Stimulated activated effector memory CD8-positive, alpha-beta T cell treated with anti-CD3 and anti-CD28 coated beads, Interleukin-12 subunit alpha, Interleukin-12 subunit beta, amount 100 ng/mL, for 72 hours (primary cell): Measurements from ENCODE around the gene PRTN3.
"Not testable (repeated sequence)": the region's sequence is repeated elsewhere in the genome, so short reads cannot be mapped to it uniquely, and the experiment has no call there.

Source experiments
- ATAC-seq: fragments of 150-1000 bp; cut with Tn5 transposase; 2 replicates; pipeline ENCODE4 v1.10.0; 2021
- DNase-seq, 2 donors: peaks; one replicate each; pipeline ENCODE4 v3.0.0; 2021 to 2022; ENCODE audit warnings: low spot score in 2 of 2
- H3K27ac Mint-ChIP-seq: one replicate; pipeline ENCODE4 v1.8.0; 2022; ENCODE audit warnings: mild to moderate bottlenecking, mixed read lengths
- H3K36me3 Mint-ChIP-seq: one replicate; pipeline ENCODE4 v1.8.0; 2022; ENCODE audit warnings: mild to moderate bottlenecking, mixed read lengths
- H3K4me1 Mint-ChIP-seq: one replicate; pipeline ENCODE4 v1.8.0; 2022; ENCODE audit warnings: mixed read lengths
- H3K4me3 Mint-ChIP-seq: one replicate; pipeline ENCODE4 v1.8.0; 2022; ENCODE audit warnings: mild to moderate bottlenecking, mixed read lengths
- H3K9me3 Mint-ChIP-seq: one replicate; pipeline ENCODE4 v1.8.0; 2022; ENCODE audit warnings: mixed read lengths

Gene PRTN3

DNA sequence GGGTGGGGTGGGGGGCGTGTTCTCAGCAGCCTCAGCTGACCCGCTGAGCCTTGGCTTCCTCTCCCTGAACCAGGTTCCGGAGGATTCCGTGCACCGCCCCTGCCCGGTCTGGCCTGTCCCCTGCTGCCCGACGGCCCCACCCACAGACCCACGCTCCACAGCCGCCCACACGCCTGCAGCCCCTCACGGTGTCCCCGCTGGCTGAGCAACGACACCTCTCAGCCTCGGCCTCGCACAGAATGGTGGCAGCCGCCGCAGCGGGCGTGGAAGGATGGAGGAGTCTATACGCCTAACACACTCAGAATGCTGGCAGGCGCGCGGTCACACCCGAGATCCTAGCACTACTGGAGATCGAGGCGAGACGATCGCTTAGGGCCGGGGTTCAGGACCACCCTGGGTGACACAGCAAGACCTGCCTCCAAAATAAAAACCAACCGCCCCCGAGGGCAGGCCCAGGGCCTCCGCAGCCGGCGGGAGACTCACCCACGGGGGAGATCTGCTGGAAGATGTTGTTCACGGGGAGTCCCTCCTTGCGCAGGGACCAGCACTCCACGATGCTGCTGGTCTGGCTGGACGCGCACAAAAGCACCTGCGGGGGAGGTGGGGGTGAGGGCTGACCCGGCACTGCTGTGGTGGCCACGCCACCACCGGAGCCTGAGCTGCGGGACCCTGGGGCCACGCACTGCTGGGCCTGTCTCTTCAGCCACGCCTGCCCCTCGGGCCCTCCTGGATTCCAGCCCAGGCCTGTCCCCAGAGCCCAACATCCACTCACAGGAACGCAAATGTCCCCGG lies 43.8 kb downstream of the PRTN3 start:
- Mint-ChIP-seq H3K4me1 (no peaks in the 10 kb centered on the region), H3K4me3 (no peak overlapping the region), H3K27ac (no peak overlapping the region), H3K9me3 (no peaks in the 10 kb centered on the region), H3K36me3 (peaks cover 56% of the 10 kb centered on the region)
- ATAC-seq (no peak), DNase-seq (no peak)

DNA sequence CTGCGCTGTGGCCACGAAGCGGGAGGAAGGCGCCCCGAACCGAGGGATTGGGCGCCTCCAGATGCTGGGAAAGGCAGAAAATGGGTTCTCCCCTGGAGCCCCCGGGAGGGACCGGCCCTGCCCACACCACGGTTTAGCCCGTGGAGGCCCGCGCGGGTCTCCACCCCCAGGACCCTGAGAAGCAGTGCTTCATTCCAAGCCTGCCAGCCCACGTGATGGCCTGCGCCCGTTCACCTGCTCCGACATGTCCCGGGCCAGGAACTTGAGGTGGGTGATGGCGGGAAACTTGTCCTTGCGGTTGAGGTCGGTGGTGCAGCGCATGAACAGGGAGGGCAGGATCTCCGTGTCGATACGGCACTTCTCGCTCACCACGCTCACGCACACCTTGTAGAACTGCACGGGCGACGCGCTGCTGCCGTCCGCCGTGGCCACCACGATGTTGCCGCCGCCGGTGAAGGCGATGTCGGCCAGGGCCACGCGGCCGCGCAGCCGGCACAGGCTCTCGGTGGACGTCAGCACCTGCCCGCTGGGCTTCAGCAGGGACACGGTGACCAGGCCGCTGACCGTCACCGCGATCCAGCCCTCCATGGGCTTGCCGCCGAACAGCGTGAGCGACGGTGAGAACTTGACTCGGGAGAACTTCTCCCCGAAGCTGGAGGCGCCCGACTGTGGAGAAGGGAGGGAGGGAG lies 44.9 kb downstream of the PRTN3 start:
- Mint-ChIP-seq H3K9me3 (no peaks in the 10 kb centered on the region), H3K4me3 (no peak overlapping the region), H3K4me1 (no peaks in the 10 kb centered on the region), H3K27ac (no peak overlapping the region), H3K36me3 (peaks cover 61% of the 10 kb centered on the region)
- DNase-seq (no peak), ATAC-seq (no peak)

DNA sequence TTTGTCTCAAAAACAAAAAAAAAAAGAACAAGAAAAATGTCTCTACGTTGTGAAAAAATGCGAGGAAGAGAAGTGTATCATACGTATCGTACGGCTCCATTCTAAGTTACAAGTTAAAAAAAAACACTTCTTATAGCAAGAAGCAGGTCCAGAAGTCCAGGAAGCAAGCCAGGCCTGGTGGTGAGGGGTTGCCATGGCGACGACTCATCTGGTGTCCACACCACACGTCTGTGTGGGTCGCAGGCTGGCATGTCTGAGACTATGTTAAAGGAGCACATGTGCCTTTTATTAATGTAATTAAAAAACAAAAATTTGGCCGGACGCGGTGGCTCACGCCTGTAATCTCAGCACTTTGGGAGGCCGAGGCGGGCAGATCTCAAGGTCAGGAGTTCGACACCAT lies 46.3 kb downstream of the PRTN3 start:
- peaks cover 60% of the 10 kb centered on the region for H3K36me3 Mint-ChIP-seq
- peaks cover 9% of the 10 kb centered on the region for H3K4me1 Mint-ChIP-seq
- ATAC-seq (no peak), DNase-seq (no peak)
- no peak overlapping the region for H3K27ac Mint-ChIP-seq
- no peak overlapping the region for H3K4me3 Mint-ChIP-seq
- H3K9me3 Mint-ChIP-seq: no peaks in the 10 kb centered on the region

DNA sequence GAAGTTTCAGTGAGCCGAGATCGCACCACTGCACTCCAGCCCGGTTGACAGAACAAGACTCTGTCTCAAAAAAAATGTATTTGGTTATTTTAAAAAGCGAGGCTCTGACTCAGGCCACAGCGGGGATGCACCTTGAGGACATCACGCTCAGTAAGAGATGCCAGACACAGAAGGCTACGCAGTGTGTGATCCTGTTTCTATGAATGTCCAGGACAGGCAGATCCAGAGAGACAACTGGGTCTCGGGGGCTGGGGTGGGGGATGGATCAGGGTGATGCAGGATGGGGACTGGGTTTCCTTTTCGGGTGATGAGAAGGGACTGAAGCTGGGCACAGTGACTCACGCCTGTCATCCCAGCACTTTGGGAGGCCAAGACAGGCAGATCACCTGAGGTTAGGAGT lies 46.8 kb downstream of the PRTN3 start:
- peaks cover 13% of the 10 kb centered on the region for H3K4me1 Mint-ChIP-seq
- ATAC-seq: no peak
- H3K9me3 Mint-ChIP-seq: no peaks in the 10 kb centered on the region
- peaks cover 57% of the 10 kb centered on the region for H3K36me3 Mint-ChIP-seq
- DNase-seq: no peak
- no peak overlapping the region for H3K4me3 Mint-ChIP-seq
- H3K27ac Mint-ChIP-seq: no peak overlapping the region

DNA sequence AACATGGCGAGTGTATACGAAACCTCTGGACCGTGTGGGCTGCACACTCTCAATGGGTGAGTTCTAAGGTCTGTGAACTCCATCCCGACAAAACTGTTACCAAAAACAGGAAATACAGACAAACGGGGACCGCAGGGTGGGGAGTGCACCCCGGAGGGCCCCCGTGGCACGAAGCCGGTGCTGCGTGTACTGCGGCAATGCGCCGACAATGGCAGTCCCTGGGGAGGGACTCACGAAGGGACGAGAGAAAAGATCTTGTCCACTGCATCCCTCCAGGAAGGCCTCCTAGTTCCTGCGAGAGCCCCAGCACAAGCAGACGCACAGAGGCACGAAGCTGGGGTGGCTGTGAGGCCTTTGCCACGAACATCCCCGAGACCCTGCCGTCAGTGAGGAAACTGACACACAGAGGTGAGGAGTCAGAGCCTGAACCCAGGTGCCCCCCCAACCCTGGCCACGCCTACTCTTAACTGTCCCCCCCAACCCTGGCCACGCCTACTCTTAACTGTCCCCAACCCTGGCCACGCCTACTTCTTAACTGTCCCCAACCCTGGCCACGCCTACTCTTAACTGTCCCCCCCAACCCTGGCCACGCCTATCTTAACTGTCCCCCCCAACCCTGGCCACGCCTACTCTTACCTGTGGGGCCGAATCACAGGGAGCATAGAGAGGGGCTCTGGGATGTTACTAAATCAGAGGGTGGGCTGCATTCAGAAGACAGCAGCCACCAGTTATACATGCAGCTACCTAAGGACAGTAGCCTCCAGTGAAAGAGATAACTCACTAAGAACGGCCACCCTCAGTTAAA lies 48.0 kb downstream of the PRTN3 start:
- Mint-ChIP-seq H3K4me3 (no peak overlapping the region), H3K27ac (no peak overlapping the region), H3K9me3 (no peaks in the 10 kb centered on the region), H3K36me3 (peaks cover 61% of the 10 kb centered on the region), H3K4me1 (peaks cover 19% of the 10 kb centered on the region)
- ATAC-seq: no peak
- no peak for DNase-seq

DNA sequence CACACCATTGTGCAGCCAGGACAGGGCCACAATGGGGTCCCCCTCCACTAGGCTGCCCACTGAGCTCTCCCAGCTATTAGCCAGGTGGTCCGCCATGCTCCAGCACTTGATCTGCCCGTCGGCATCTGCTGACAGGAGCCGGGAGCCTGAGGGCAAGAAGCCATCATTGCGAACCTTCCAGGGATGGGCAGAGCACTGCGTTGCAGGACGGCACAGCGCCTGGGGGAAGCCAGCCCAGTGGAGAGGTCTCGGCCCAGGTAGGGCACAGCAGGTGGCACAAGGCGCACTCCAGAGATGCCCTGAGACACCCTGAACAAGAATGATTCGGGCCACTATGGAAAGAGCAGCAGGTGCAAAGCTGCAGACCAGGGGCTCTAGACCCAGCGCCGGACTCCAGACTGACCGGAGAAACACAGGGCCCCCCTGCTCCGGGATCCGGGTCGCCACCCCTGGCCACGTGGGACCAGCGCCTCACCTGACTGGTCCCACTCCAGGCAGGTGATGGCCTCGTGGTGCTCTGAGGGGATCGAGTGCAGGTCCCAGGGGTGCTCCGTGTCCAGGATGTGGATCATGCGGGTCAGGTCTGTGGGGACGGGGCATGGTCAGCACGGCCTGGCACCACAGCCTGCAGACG lies 49.0 kb downstream of the PRTN3 start:
- Mint-ChIP-seq H3K9me3 (no peaks in the 10 kb centered on the region), H3K4me1 (peaks cover 19% of the 10 kb centered on the region), H3K36me3 (peaks cover 68% of the 10 kb centered on the region), H3K27ac (no peak overlapping the region), H3K4me3 (no peak overlapping the region)
- ATAC-seq (no peak), DNase-seq (no peak)

DNA sequence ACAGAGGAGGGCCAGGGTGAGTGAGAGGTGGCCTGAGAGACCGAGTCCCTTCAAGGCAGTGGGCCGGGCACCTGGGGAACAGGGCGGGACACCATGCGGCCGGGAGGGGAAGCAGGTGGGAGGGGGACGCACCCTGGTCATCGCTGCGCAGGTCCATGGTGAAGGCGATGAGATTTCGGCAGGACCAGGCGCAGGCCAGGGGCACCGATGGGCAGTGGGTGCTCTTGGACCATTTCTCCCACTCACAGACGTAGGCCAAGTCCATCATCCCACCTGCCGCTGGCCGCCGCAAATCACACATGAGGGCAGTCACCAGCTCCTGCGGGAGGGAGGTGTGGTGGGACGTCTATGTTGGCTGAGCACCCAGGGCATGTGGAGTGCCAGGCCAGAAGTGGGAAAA lies 50.0 kb downstream of the PRTN3 start:
- no peak for ATAC-seq
- peak overlapping the region; percentile 72 for H3K27ac Mint-ChIP-seq

DNA sequence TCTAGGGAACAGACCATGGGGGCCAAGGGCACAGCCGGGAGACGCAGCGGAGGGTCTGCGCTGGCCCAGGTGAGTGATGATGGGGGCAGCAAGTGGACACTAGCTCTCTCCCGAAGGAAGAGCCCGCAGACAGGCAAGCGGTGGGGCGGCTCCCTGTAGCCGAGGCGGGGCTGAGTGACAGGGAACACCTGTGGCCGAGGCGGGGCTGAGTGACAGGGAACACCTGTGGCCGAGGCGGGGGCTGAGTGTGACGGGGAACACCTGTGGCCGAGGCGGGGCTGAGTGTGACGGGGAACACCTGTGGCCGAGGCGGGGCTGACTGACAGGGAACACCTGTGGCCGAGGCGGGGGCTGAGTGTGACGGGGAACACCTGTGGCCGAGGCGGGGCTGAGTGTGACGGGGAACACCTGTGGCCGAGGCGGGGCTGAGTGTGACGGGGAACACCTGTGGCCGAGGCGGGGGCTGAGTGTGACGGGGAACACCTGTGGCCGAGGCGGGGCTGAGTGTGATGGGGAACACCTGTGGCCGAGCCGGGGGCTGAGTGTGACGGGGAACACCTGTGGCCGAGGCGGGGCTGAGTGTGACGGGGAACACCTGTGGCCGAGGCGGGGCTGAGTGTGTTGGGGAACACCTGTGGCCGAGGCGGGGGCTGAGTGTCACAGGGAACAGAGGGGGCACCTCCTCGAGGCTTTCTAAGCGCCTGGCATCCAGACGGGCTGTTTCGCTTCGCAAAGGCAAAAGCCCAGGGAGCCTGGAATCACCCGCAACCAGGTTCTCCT lies 50.8 kb downstream of the PRTN3 start:
- not testable (repeated sequence) for ATAC-seq, H3K9me3 Mint-ChIP-seq, DNase-seq
- peaks cover 66% of the 10 kb centered on the region for H3K36me3 Mint-ChIP-seq
- peak overlapping the region; percentile 87 for H3K4me3 Mint-ChIP-seq
- H3K4me1 Mint-ChIP-seq: peaks cover 24% of the 10 kb centered on the region
- H3K27ac Mint-ChIP-seq: peak overlapping the region; percentile 100

More for the DNA sequence above, 50.0 kb downstream of the PRTN3 start:
- Mint-ChIP-seq H3K36me3 (peaks cover 60% of the 10 kb centered on the region), H3K9me3 (no peaks in the 10 kb centered on the region), H3K4me1 (peaks cover 19% of the 10 kb centered on the region), H3K4me3 (peak overlapping the region; percentile 68)
- DNase-seq: no peak

DNA sequence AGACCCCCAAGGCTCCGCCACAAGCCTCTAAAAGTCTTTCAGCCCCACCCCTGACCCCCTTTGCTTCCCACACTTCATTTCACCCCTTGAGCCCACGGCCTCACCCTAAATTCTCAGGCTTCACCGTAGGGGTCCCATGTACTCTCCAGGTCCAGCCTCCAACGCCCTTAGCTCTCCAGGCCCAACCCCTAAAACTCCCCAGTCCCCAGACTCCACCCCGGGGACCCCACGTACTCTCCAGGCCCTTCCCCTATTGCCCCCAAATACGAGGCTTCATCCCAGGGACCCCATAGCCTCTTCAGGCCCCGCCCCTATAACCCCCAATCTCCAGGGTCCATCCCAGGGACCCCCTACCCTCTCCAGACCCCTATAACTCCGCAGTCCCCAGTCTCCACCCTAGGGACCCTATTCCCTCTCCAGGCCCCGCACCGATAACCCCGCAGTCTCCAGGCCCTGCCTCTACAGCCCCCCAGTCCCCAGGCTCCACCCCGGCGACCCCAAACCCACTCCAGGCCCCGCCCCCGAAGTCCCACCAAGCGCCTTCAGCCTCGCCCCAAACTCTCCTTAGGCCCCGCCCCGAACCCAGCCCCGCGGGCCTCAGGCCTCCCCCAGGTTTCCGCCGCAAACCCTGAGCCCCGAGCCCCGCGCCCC lies 51.6 kb downstream of the PRTN3 start:
- Mint-ChIP-seq H3K36me3 (peaks cover 66% of the 10 kb centered on the region), H3K9me3 (no peaks in the 10 kb centered on the region), H3K4me3 (peak overlapping the region; percentile 87), H3K4me1 (peaks cover 28% of the 10 kb centered on the region), H3K27ac (peak overlapping the region; percentile 100)
- ATAC-seq (peak; percentile 44), DNase-seq (no peak)

DNA sequence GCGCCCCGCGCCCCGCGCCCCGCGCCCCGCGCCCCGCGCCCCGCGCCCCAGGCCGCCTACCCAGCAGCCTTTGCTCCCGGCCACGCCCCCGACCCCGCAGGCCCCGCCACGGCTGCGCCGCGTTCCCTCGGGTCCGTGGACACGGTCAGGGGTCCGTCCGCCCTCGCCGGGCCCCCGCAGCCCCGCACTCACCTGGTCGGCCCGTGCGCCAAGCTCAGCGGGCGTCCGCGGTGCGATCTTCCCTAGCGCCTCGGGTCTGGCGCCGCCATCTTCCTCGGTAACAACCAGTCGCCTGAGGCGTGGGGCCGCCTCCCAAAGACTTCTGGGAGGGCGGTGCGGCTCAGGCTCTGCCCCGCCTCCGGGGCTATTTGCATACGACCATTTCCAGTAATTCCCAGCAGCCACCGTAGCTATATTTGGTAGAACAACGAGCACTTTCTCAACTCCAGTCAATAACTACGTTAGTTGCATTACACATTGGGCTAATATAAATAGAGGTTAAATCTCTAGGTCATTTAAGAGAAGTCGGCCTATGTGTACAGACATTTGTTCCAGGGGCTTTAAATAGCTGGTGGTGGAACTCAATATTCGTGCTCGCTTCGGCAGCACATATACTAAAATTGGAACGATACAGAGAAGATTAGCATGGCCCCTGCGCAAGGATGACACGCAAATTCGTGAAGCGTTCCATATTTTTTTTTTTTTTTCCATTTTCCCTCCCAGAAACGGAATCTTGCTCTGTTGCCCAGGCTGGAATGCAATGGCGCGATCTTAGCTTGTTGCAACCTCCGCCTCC lies 52.3 kb downstream of the PRTN3 start, which contains the start of the genes MED16 and RNU6-9:
MED16 (minus strand) TSS at position 294 of the 796 bp plus-strand sequence. CDS start 2,056 bp downstream, outside the sequence.
RNU6-9 (plus strand) TSS at position 591 of the 796 bp plus-strand sequence.
- no peaks in the 10 kb centered on the region for H3K9me3 Mint-ChIP-seq
- ATAC-seq (peak; percentile 93), DNase-seq (peak; percentile 76 to 93)
- H3K36me3 Mint-ChIP-seq: peaks cover 68% of the 10 kb centered on the region
- peaks cover 28% of the 10 kb centered on the region for H3K4me1 Mint-ChIP-seq
- peak within 1 kb of the TSS; percentile 87 for H3K4me3 Mint-ChIP-seq
- peak within 1 kb of the TSS; percentile 100 for H3K27ac Mint-ChIP-seq

DNA sequence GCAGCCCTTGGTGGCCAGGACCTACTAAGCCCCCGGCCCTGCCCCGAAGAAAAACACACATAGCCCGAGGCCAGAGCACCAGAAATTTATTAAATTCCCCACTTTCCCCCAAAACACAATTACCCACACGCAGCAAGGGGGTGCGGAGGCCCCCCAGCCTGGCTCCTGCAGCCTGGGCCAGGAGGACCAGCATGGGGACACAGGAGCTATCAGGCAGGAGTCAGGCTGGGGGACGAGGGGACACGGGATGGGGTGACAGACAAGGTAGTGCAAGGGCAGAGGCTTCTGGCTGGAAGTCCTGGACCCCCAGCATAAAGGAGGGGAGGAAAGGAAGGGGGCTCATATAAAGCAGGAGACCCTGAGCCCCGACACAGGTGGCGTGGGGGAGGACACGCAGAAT lies 55.6 kb downstream of the PRTN3 start:
- Mint-ChIP-seq H3K4me3 (no peak overlapping the region), H3K4me1 (peaks cover 21% of the 10 kb centered on the region), H3K36me3 (peaks cover 50% of the 10 kb centered on the region), H3K27ac (peak overlapping the region; percentile 26), H3K9me3 (no peaks in the 10 kb centered on the region)
- ATAC-seq (no peak), DNase-seq (no peak)

DNA sequence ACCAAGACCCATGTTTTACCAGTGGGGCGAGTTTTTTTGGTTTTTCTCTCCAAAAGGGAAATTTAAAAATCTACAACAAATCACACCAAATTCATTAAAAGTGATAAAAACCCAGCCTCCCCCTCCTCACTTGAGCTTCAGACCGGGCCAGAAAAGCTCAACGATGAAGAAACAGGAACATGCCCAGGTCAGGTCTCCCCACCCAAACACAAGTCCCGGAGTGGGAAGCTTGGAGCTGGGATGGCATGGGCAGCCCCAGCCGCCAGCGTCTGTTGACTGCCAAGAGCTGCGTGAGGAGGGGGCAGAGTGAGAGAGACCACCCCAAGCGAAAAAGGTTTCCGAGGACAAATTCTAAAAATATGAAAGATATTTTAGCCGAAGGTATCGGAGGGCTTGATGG lies 56.2 kb downstream of the PRTN3 start:
- Mint-ChIP-seq H3K9me3 (no peaks in the 10 kb centered on the region), H3K4me3 (no peak overlapping the region), H3K36me3 (peaks cover 51% of the 10 kb centered on the region), H3K27ac (peak overlapping the region; percentile 26), H3K4me1 (peaks cover 20% of the 10 kb centered on the region)
- ATAC-seq (no peak), DNase-seq (no peak)

DNA sequence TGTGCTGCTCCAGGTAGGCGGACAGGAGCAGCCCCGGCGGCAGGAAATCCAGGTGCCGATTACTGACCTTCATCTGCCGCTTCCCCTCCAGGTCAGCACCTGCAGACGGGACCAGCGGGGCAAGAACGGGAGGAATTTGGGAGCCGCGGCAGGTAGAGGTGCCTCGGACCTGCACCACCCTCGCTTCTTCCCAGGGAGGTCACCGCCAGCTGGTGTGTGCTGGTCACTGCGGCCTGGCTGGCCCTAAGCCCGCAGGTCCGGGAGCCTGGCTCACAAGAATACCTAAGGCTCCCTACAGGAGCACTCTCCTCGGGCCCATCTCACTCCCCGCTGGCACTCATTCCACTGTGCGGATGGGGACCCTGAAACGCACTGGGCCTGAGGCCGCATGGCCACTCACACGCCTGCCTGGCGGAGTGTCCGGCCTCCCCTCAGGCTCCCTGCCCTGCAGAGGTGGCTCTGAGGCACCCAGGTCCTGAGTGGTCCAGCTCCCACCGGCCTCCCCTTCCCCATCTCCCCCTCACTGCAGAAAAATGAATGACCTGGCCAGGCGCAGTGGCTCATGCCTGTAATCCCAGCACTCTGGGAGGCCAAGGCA lies 56.7 kb downstream of the PRTN3 start:
- Mint-ChIP-seq H3K4me3 (no peak overlapping the region), H3K36me3 (peaks cover 55% of the 10 kb centered on the region), H3K9me3 (no peaks in the 10 kb centered on the region), H3K27ac (no peak overlapping the region), H3K4me1 (peaks cover 15% of the 10 kb centered on the region)
- ATAC-seq (no peak), DNase-seq (no peak)
